K562 (cell line): ENCODE results near the gene CREB3L1. TPM values are rescaled to one million over a fixed set of nuclear protein-coding genes. Genes with fewer than 3 reads are reported as not detected.
A peak's percentile ranks its signal among the peaks of the same experiment; 100 is the strongest.

Experiments
- BRCA1 ChIP-seq, 2 experiments: fragments of 450-650 bp in 1 of 2; sonication (generic) in 1 of 2; formaldehyde crosslinking in 1 of 2; IDR thresholded peaks; 2 replicates each; pipeline versions ENCODE4 v1.5.0 to v1.6.1; 2017 to 2020; ENCODE audit warnings: mild to moderate bottlenecking in 1 of 2, missing genetic modification reagents in 1 of 2
- CBFA2T3 ChIP-seq: fragments of 450-650 bp; IDR thresholded peaks from 2 replicates; pipeline ENCODE4 v1.6.1; 2017
- CBX8 ChIP-seq: fragments of 200-600 bp; sonication (generic); IDR thresholded peaks from 2 replicates; pipeline ENCODE4 v1.6.1; 2012; ENCODE audit warnings: borderline replicate concordance, mixed run types, low read depth, mild to moderate bottlenecking, moderate library complexity, mixed read lengths, low read length, control low read depth, inconsistent platforms; ENCODE audit not compliant: poor library complexity, severe bottlenecking; ENCODE audit errors: extremely low read depth
- CEBPB ChIP-seq: fragments of 450-650 bp; IDR thresholded peaks from 2 replicates; pipeline ENCODE4 v1.6.1; 2016; ENCODE audit warnings: missing genetic modification characterization, missing compliant biosample characterization
- COPS2 ChIP-seq: fragments of 450-650 bp; conservative IDR thresholded peaks from 2 replicates; pipeline ENCODE4 v1.6.1; 2016; ENCODE audit warnings: mild to moderate bottlenecking, moderate library complexity
- EHMT2 ChIP-seq: fragments of 450-650 bp; IDR thresholded peaks from 2 replicates; pipeline ENCODE4 v1.6.1; 2018; ENCODE audit warnings: antibody characterized with exemption
- ELF1 ChIP-seq: fragments of 200-800 bp; sonication (Bioruptor generic); IDR thresholded peaks from 2 replicates; pipeline ENCODE4 v1.6.1; 2016; ENCODE audit warnings: missing genetic modification characterization, missing compliant biosample characterization
- ETV6 ChIP-seq, 3 experiments: fragments of 150-350 bp in 1 of 3; sonication (generic) in 1 of 3; formaldehyde crosslinking in 1 of 3; IDR thresholded peaks; 2 replicates each; pipeline versions ENCODE4 v1.6.1 to v1.8.0; 2014 to 2022; ENCODE audit warnings: borderline replicate concordance in 2 of 3, low read depth in 2 of 3, antibody characterized with exemption in 1 of 3, low read length in 1 of 3, mild to moderate bottlenecking in 1 of 3, missing genetic modification reagents in 1 of 3
- MBD1 ChIP-seq: fragments of 250-450 bp; sonication (Bioruptor Pico); IDR thresholded peaks from 2 replicates; pipeline ENCODE4 v1.8.0; 2022; ENCODE audit warnings: inconsistent platforms
- MTA1 ChIP-seq: fragments of 450-650 bp; IDR thresholded peaks from 2 replicates; pipeline ENCODE4 v1.6.1; 2017; ENCODE audit warnings: borderline replicate concordance
- POLR2AphosphoS2 ChIP-seq: IDR thresholded peaks from 2 replicates; pipeline ENCODE4 v1.6.1; 2012; ENCODE audit warnings: low read length, improper control_type of control experiment
- PRMT5 ChIP-seq: sonication (generic); formaldehyde crosslinking; IDR thresholded peaks from 2 replicates; pipeline ENCODE4 v1.5.0; 2020; ENCODE audit warnings: missing genetic modification reagents
- RBM15 ChIP-seq: fragments of 200-400 bp; formaldehyde crosslinking; IDR thresholded peaks from 2 replicates; pipeline ENCODE4 v1.6.1; 2018; ENCODE audit warnings: mild to moderate bottlenecking, low read length, moderate library complexity; ENCODE audit not compliant: insufficient read depth
- SIN3A ChIP-seq, 2 experiments: fragments of 150-350 bp in 1 of 2; IDR thresholded peaks; 2 replicates each; pipeline ENCODE4 v1.6.1; 2011 to 2016; ENCODE audit warnings: borderline replicate concordance in 2 of 2, low read depth in 2 of 2, low read length in 2 of 2, mild to moderate bottlenecking in 2 of 2, moderate library complexity in 2 of 2; ENCODE audit not compliant: control insufficient read depth in 1 of 2
- SMARCC2 ChIP-seq: fragments of 450-650 bp; IDR thresholded peaks from 2 replicates; pipeline ENCODE4 v1.6.1; 2017; ENCODE audit warnings: antibody characterized with exemption, moderate library complexity, mild to moderate bottlenecking, low read depth
- STAT6 ChIP-seq: sonication (generic); formaldehyde crosslinking; IDR thresholded peaks from 2 replicates; pipeline ENCODE4 v1.8.1; 2023; ENCODE audit warnings: mild to moderate bottlenecking, missing genetic modification reagents
- TAF1 ChIP-seq: IDR thresholded peaks from 2 replicates; pipeline ENCODE4 v1.6.1; 2011; ENCODE audit warnings: mild to moderate bottlenecking, low read length, moderate library complexity; ENCODE audit not compliant: insufficient read depth, control insufficient read depth, severe bottlenecking; ENCODE audit errors: extremely low read depth
- TCF7 ChIP-seq: sonication (generic); IDR thresholded peaks from 2 replicates; pipeline ENCODE4 v1.6.1; 2016; ENCODE audit warnings: antibody characterized with exemption, borderline replicate concordance
- ZBED1 ChIP-seq: IDR thresholded peaks from 2 replicates; pipeline ENCODE4 v1.6.1; 2014
- ZFX ChIP-seq: sonication (generic); formaldehyde crosslinking; IDR thresholded peaks from 2 replicates; pipeline ENCODE4 v1.8.0; 2022; ENCODE audit warnings: mild to moderate bottlenecking, missing genetic modification reagents, moderate library complexity
- ZNF12 ChIP-seq: sonication (generic); formaldehyde crosslinking; IDR thresholded peaks from 2 replicates; pipeline ENCODE4 v1.4.0; 2020; ENCODE audit warnings: mild to moderate bottlenecking, missing genetic modification reagents
- ZNF124 ChIP-seq: sonication (generic); formaldehyde crosslinking; IDR thresholded peaks from 2 replicates; pipeline ENCODE4 v1.8.1; 2022; ENCODE audit warnings: missing genetic modification reagents
- ZNF316 ChIP-seq: fragments of 450-650 bp; IDR thresholded peaks from 2 replicates; pipeline ENCODE4 v1.6.1; 2016
- ZNF431 ChIP-seq: sonication (generic); formaldehyde crosslinking; IDR thresholded peaks from 2 replicates; pipeline ENCODE4 v1.8.0; 2022; ENCODE audit warnings: mild to moderate bottlenecking, missing genetic modification reagents
- ZNF695 ChIP-seq: fragments of 450-650 bp; formaldehyde crosslinking; IDR thresholded peaks from 2 replicates; pipeline ENCODE4 v1.4.0; 2020; ENCODE audit warnings: mild to moderate bottlenecking, moderate library complexity
- polyA plus RNA-seq, 8 experiments: library from polyadenylated mRNA; depleted of rRNA in 4 of 8; stranded (reverse) in 5 of 8; unstranded in 3 of 8; fragments of >200 nt; fragmentation: Nextera tagmentation in 2 of 8; fragmentation: Illumina TruSeq in 1 of 8; extraction: Ambion mirVana in 2 of 8; extraction: Trizol in 1 of 8; gene quantifications; 2 replicates each; pipeline versions ENCODE4 v1.2.1 to v1.2.3, GENCODE V29; 2011 to 2014; ENCODE audit warnings: inconsistent platforms in 1 of 8, missing spikeins in 1 of 8
- total RNA-seq, 7 experiments: library from RNA; depleted of rRNA in 6 of 7; stranded (reverse); fragments of >200 nt in 6 of 7; fragmentation: Illumina TruSeq in 2 of 7; extraction: Trizol in 2 of 7; gene quantifications; 2 replicates each; pipeline versions ENCODE4 v1.2.1 to v1.2.3, GENCODE V29; 2011 to 2021; ENCODE audit warnings: low replicate concordance in 1 of 7

Gene CREB3L1
- total and polyA plus RNA-seq, 9 of the 15 experiments (the other 6 are each of a cell fraction or from before 2014, with no cell fraction given), result 1.2 to 27.6 (median 3.7) TPM

- TF ChIP-seq MBD1 (no peak), POLR2AphosphoS2 (no peak), MTA1 (no peak), STAT6 (CRISPR knock-in tag) (no peak), SIN3A (IDR thresholded peaks at IDR 0.05; ENCODE audit: borderline replicate concordance in 2 of 2, control insufficient read depth in 1 of 2, low read depth in 2 of 2, low read length in 2 of 2) (0 out of 4 replicates have a peak, but pooled peaks of 1 of the 2 experiments have one; percentile 4), TCF7 (no peak), PRMT5 (CRISPR knock-in tag) (no peak), BRCA1 (IDR thresholded peaks at IDR 0.05) (no peak), BRCA1 (CRISPR knock-in tag; IDR thresholded peaks at IDR 0.05) (no peak), ZFX (CRISPR knock-in tag) (peak; percentile 53), ZNF431 (no peak), RBM15 (no peak), ZNF12 (no peak), CBX8 (no peak), ZBED1 (no peak), ZNF695 (CRISPR knock-in tag) (no peak), TAF1 (peak; percentile 41), CEBPB (tag) (no peak), CBFA2T3 (no peak), ZNF124 (CRISPR knock-in tag) (no peak), ELF1 (no peak), ZNF316 (no peak), SMARCC2 (no peak), EHMT2 (no peak), COPS2 (no peak), ETV6 (IDR thresholded peaks at IDR 0.05; ENCODE audit: borderline replicate concordance in 1 of 2, low read depth in 2 of 2, low read length in 1 of 2) (no peak), ETV6 (CRISPR knock-in tag; IDR thresholded peaks at IDR 0.05; ENCODE audit: borderline replicate concordance) (no peak)
These were observed 17.2 kb downstream of the CREB3L1 start (continued) for GRCh38 chr11:46294365-46295309.
